RWPE2 (cell line): ENCODE measurements around the gene MSANTD4.

Experiments
- ATAC-seq: fragments of 200-7000 bp; cut with Tn5 transposase; 3 replicates; pipeline ENCODE4 v1.9.1; 2021; ENCODE audit warnings: low read depth
- DNase-seq: peaks from one replicate; pipeline ENCODE4 v3.0.0-alpha.2; 2020; ENCODE audit warnings: low spot score
- H3K27ac ChIP-seq: fragments of 450-650 bp; 2 replicates; pipeline ENCODE4 v1.5.1; 2017; ENCODE audit warnings: mild to moderate bottlenecking; ENCODE audit not compliant: poor library complexity, severe bottlenecking
- H3K27me3 ChIP-seq: fragments of 250-450 bp; sonication (Bioruptor Pico); 2 replicates; pipeline ENCODE4 v1.5.1; 2021; ENCODE audit warnings: mild to moderate bottlenecking, moderate library complexity; ENCODE audit not compliant: insufficient read depth, poor library complexity, severe bottlenecking
- H3K36me3 ChIP-seq: fragments of 250-450 bp; sonication (Bioruptor Pico); 2 replicates; pipeline ENCODE4 v1.5.1; 2020; ENCODE audit warnings: low read depth, mild to moderate bottlenecking, moderate library complexity
- H3K4me1 ChIP-seq: fragments of 250-450 bp; sonication (Bioruptor Pico); 2 replicates; pipeline ENCODE4 v1.5.1; 2021; ENCODE audit warnings: mild to moderate bottlenecking, moderate library complexity; ENCODE audit not compliant: insufficient read depth, poor library complexity, severe bottlenecking
- H3K4me3 ChIP-seq: fragments of 250-450 bp; sonication (Bioruptor Pico); 2 replicates; pipeline ENCODE4 v1.5.1; 2021; ENCODE audit warnings: mild to moderate bottlenecking, moderate library complexity; ENCODE audit not compliant: severe bottlenecking
- H3K9me3 ChIP-seq: fragments of 250-450 bp; sonication (Bioruptor Pico); 2 replicates; pipeline ENCODE4 v1.5.1; 2021; ENCODE audit warnings: mild to moderate bottlenecking, moderate library complexity; ENCODE audit not compliant: severe bottlenecking
- CTCF ChIP-seq: fragments of 450-650 bp; IDR thresholded peaks from one replicate; pipeline ENCODE4 v1.5.1; 2017; ENCODE audit warnings: mild to moderate bottlenecking, moderate library complexity; ENCODE audit not compliant: poor library complexity, severe bottlenecking

MSANTD4 gene

GRCh38 chr11:105979997-105980703, 41.9 kb downstream of the MSANTD4 start:
- Histone ChIP-seq H3K27me3 (no peaks in the 10 kb centered on the region), H3K36me3 (no peaks in the 10 kb centered on the region), H3K27ac (no peak overlapping the region), H3K9me3 (no peaks in the 10 kb centered on the region), H3K4me1 (peaks cover 8% of the 10 kb centered on the region), H3K4me3 (no peak overlapping the region)
- ATAC-seq (no peak), DNase-seq (no peak)
- TF ChIP-seq CTCF = no peak

DNA sequence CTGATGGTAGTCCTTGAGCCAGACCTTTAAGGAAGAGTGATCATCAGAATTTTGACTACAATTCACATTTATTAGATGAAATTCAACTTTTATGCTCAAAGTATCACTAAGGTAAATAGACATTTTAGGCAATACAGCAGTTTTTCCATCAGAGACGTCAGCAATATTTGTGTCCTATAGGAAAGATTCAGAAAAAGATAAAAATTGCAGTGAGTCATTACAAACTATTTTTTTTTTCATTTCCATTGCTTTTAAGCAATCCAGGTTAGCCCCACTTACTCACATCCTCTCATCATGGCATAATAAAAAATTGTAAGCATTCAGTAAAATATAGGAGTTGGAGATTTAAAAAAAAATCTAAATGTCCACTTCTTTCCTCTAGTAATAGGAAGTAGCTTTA, 46.9 kb downstream of the MSANTD4 start:
- Histone ChIP-seq H3K4me3 (no peak overlapping the region), H3K27ac (peak overlapping the region; percentile 35), H3K9me3 (no peaks in the 10 kb centered on the region), H3K27me3 (no peaks in the 10 kb centered on the region), H3K4me1 (peaks cover 11% of the 10 kb centered on the region), H3K36me3 (no peaks in the 10 kb centered on the region)
- peak; percentile 74 for ATAC-seq
- DNase-seq = no peak
- no peak for TF ChIP-seq CTCF

DNA sequence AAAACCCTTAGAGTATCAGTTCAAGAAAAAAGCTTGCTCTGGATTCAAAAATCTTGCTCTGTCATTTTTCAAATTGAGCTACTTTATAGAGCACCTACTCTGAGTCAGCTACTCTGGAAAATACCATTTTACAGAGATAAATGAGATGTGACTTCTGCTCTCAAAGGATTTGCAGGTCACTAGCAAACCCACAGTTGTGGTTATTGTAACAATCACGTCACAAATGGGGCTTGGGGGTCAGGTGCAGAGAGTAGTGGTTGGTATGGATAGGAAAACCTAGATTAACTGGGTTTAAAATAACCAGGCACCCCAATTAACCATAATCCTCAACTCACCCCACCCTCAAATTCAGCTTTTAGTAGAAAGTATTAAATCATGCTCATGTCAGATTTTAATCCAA, 52.3 kb downstream of the MSANTD4 start:
- no peaks in the 10 kb centered on the region for H3K36me3 ChIP-seq
- no peak for TF ChIP-seq CTCF
- H3K9me3 ChIP-seq = no peaks in the 10 kb centered on the region
- no peaks in the 10 kb centered on the region for H3K4me1 ChIP-seq
- no peak for DNase-seq
- no peaks in the 10 kb centered on the region for H3K27me3 ChIP-seq
- H3K27ac ChIP-seq = no peak overlapping the region
- H3K4me3 ChIP-seq = no peak overlapping the region
- ATAC-seq = no peak

DNA sequence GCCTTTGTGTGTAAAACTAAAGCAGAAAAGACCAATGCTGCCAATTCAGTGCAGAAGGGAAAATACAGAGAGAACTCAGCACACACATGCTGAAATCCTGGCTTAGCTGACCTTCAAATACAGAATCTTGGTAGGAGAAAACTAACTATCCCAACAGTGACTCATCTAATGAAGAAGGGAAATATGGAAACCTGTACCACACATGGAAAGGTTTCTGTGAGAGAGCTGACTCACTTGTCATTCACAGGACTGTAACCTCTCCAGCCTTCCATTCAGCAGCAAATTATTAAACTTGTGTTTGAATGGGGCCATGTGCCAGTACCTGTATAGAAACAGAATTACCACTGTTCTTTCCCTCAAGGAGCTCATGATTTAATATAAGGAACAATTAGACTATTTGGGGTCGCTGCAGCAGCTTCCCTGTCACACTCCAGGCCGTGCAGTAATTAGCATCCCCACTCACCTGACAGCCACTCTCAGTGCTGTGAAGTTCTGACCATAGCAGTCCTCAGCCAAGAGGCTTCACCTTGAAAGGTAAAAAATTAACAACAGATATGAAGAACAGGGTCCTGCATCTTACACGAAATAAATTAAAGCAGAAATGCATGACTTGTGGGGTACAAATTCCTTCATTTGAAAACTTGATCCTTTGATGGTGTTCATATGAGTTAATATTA, 53.9 kb downstream of the MSANTD4 start:
- Histone ChIP-seq H3K27me3 (no peaks in the 10 kb centered on the region), H3K27ac (no peak overlapping the region), H3K4me1 (no peaks in the 10 kb centered on the region), H3K9me3 (no peaks in the 10 kb centered on the region), H3K36me3 (no peaks in the 10 kb centered on the region), H3K4me3 (no peak overlapping the region)
- no peak for TF ChIP-seq CTCF
- peak; percentile 96 for ATAC-seq
- no peak for DNase-seq
